A673 (cell line): Measurements from ENCODE around the gene CDC6.

Source experiments
- CTCF ChIP-seq: fragments of 300-800, 200-600 bp; sonication (generic); conservative IDR thresholded peaks from 2 replicates; pipeline ENCODE4 v1.5.1; 2017; ENCODE audit warnings: low read depth, mild to moderate bottlenecking, antibody characterized with exemption, low read length, moderate library complexity, mixed read lengths
- EZH2 ChIP-seq: fragments of 200-600 bp; sonication (generic); IDR thresholded peaks from 2 replicates; pipeline ENCODE4 v1.6.1; 2017; ENCODE audit warnings: borderline replicate concordance, low read depth, mild to moderate bottlenecking, mixed read lengths, antibody characterized with exemption, low read length; ENCODE audit not compliant: poor library complexity, severe bottlenecking

DNA sequence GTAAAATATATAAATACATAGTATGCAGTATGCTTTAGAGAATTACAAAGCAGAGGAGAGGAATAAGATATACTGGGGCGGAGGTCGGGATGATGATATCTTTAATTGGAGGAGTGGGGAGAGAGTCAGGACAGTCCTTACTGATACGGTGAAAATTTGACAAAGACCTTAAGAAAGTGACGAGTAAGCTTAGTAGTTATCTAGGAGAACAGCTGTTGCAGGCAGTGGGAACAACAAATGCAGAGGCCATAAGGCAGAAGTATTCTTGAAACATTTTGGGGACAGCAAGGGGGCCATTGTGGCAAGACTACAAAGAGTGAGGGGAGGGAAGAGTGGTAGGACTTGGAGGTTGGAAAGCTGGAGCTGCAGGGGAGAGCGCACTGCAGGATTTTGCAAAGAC lies 22.3 kb upstream of the CDC6 start:
- TF ChIP-seq CTCF (no peak), EZH2 (no peak)
